ENCODE measurements around the gene PRKAR1A. TPM values are rescaled to one million over a fixed set of nuclear protein-coding genes. Genes with fewer than 3 reads are reported as not detected.
A peak's percentile ranks its signal among the peaks of the same experiment; 100 is the strongest.

The PRKAR1A gene
- total RNA-seq, 1 experiment from 2014 or later, result 158 TPM

DNA sequence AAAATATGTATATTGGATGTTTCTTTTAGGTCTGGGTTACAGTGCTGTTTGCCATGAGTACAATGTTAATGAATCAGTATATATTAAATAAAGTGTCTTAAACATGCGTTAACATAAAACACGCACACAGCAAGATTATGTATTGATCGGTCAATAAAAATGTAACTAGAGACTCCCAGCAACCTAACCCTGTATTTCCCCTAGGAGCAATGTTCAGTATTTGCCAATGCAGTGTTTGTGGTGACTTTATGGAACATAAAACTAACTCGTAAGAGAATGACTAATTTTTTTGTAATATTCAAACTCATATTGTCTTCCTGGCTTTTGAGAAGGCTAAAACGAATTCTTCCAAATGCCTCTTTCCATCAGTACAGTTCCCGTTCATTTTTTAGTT, 22.5 kb downstream of the PRKAR1A start (continued):
- TF ChIP-seq, protein P1, sequence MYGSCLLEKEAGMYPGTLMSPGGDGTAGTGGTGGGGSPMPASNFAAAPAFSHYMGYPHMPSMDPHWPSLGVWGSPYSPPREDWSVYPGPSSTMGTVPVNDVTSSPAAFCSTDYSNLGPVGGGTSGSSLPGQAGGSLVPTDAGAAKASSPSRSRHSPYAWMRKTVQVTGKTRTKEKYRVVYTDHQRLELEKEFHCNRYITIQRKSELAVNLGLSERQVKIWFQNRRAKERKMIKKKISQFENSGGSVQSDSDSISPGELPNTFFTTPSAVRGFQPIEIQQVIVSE (CRISPR knock-in tag; IDR thresholded peaks at IDR 0.05; ENCODE audit: borderline replicate concordance), result no peak
- no peak for TF ChIP-seq SP1 (CRISPR knock-in tag; conservative IDR thresholded peaks at IDR 0.05)
- TF ChIP-seq, protein P2, sequence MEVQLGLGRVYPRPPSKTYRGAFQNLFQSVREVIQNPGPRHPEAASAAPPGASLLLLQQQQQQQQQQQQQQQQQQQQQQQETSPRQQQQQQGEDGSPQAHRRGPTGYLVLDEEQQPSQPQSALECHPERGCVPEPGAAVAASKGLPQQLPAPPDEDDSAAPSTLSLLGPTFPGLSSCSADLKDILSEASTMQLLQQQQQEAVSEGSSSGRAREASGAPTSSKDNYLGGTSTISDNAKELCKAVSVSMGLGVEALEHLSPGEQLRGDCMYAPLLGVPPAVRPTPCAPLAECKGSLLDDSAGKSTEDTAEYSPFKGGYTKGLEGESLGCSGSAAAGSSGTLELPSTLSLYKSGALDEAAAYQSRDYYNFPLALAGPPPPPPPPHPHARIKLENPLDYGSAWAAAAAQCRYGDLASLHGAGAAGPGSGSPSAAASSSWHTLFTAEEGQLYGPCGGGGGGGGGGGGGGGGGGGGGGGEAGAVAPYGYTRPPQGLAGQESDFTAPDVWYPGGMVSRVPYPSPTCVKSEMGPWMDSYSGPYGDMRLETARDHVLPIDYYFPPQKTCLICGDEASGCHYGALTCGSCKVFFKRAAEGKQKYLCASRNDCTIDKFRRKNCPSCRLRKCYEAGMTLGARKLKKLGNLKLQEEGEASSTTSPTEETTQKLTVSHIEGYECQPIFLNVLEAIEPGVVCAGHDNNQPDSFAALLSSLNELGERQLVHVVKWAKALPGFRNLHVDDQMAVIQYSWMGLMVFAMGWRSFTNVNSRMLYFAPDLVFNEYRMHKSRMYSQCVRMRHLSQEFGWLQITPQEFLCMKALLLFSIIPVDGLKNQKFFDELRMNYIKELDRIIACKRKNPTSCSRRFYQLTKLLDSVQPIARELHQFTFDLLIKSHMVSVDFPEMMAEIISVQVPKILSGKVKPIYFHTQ (CRISPR knock-in tag; IDR thresholded peaks at IDR 0.05), result no peak

DNA sequence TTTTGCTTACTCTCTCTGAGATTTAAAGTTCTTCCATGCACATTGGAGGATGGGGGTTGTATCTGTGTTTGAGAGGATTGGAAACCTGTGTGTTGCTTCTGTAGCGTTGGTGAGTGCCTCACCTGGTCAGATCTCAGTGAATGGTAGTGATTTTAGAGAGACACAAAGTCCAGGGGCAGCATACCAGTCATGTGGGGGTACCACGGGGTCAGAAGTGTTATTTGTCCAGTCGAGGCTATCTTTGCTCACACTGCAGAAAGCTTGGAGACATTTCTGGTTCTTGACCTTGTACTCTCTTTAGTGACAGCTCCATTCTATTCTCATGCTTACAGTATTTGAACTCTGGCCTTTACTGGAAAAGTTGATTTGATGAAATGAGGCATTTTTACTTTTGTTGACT, 23.7 kb downstream of the PRKAR1A start:
- TF ChIP-seq MYBL2 (CRISPR knock-in tag; IDR thresholded peaks at IDR 0.05), result no peak
- TF ChIP-seq, protein P3, sequence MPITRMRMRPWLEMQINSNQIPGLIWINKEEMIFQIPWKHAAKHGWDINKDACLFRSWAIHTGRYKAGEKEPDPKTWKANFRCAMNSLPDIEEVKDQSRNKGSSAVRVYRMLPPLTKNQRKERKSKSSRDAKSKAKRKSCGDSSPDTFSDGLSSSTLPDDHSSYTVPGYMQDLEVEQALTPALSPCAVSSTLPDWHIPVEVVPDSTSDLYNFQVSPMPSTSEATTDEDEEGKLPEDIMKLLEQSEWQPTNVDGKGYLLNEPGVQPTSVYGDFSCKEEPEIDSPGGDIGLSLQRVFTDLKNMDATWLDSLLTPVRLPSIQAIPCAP (CRISPR knock-in tag; IDR thresholded peaks at IDR 0.05), result no peak
- no peak for TF ChIP-seq ZNF423 (CRISPR knock-in tag; IDR thresholded peaks at IDR 0.05)

DNA sequence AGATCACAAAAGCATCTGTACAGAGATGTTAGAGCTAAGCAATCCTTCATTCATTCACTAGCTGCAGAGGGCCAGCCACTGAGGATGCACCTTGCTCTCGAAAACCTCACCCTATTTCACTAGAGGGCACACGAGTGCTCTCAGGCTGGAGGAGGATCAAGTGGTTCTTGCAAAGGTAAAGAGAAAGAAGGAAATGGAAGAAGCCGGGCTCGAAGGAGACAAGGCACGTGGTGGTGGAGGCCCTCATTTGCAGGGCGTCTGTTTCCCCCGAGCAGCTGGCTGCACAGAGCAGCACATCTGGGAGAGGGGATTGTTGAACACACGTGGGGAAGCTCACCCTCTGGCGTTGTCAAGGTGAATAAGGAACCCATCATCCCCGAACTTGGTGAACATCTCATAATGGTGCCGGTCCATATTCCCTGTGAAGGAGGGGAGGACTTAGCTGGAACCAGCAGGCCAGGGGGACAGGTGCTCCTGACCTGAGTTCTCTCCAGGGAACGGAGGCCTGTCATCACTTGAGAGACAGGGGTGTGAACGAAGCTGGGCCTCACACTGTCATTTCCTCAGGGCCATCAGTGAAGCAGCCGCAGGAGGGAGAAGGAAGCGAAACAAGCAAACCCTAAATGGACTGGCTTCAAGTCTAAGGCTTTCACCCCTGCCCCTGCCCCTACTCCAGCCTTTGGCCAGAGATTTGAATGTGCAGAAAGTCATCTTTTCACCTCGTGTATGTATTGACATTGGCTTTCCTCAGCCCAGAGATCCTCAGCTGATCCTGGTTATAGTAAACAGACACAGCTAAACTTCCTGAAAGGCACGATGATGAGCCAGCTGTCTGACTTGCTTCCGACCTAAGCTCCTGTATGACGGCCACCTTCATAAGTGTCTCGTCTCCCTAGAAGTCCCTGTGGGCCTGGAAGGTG, 27.6 kb downstream of the PRKAR1A start:
- ChIA-PET CTCF (interaction anchor here (1.0 to 1.7 kb wide), 4 partner anchors 33 to 74 kb away, joined by 3 to 19 read pairs (median 4); no protein-coding TSS in a partner anchor), POLR2A (no interaction called here)
- Mint-ChIP-seq H3K4me1 (no peaks in the 10 kb centered on the region), H3K36me3 (peaks cover 35% of the 10 kb centered on the region), H3K4me3 (no peak overlapping the region), H3K27ac (no peak overlapping the region), H3K9me3 (no peaks in the 10 kb centered on the region), H3K27me3 (ENCODE audit: low read depth) (no peaks in the 10 kb centered on the region)
- DNase-seq (ENCODE audit: low spot score), result no peak
- ATAC-seq, result peak; percentile 81
- TF ChIP-seq, protein P4, sequence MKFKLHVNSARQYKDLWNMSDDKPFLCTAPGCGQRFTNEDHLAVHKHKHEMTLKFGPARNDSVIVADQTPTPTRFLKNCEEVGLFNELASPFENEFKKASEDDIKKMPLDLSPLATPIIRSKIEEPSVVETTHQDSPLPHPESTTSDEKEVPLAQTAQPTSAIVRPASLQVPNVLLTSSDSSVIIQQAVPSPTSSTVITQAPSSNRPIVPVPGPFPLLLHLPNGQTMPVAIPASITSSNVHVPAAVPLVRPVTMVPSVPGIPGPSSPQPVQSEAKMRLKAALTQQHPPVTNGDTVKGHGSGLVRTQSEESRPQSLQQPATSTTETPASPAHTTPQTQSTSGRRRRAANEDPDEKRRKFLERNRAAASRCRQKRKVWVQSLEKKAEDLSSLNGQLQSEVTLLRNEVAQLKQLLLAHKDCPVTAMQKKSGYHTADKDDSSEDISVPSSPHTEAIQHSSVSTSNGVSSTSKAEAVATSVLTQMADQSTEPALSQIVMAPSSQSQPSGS (CRISPR knock-in tag; IDR thresholded peaks at IDR 0.05; ENCODE audit: borderline replicate concordance, low read depth), result no peak
- TF ChIP-seq, protein P5, sequence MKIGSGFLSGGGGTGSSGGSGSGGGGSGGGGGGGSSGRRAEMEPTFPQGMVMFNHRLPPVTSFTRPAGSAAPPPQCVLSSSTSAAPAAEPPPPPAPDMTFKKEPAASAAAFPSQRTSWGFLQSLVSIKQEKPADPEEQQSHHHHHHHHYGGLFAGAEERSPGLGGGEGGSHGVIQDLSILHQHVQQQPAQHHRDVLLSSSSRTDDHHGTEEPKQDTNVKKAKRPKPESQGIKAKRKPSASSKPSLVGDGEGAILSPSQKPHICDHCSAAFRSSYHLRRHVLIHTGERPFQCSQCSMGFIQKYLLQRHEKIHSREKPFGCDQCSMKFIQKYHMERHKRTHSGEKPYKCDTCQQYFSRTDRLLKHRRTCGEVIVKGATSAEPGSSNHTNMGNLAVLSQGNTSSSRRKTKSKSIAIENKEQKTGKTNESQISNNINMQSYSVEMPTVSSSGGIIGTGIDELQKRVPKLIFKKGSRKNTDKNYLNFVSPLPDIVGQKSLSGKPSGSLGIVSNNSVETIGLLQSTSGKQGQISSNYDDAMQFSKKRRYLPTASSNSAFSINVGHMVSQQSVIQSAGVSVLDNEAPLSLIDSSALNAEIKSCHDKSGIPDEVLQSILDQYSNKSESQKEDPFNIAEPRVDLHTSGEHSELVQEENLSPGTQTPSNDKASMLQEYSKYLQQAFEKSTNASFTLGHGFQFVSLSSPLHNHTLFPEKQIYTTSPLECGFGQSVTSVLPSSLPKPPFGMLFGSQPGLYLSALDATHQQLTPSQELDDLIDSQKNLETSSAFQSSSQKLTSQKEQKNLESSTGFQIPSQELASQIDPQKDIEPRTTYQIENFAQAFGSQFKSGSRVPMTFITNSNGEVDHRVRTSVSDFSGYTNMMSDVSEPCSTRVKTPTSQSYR (CRISPR knock-in tag; IDR thresholded peaks at IDR 0.05), result no peak
- TF ChIP-seq PRRX2 (CRISPR knock-in tag; IDR thresholded peaks at IDR 0.05) (no peak), ELF4 (CRISPR knock-in tag; IDR thresholded peaks at IDR 0.05; ENCODE audit: low read depth) (no peak), TEAD4 (CRISPR knock-in tag; IDR thresholded peaks at IDR 0.05) (no peak), RELA (CRISPR knock-in tag; IDR thresholded peaks at IDR 0.05; ENCODE audit: borderline replicate concordance) (no peak), ZNF138 (CRISPR knock-in tag; conservative IDR thresholded peaks at IDR 0.05) (no peak), GRHL2 (CRISPR knock-in tag; IDR thresholded peaks at IDR 0.05; ENCODE audit: insufficient replicate concordance, severe bottlenecking) (no peak)
- TF ChIP-seq, protein P6, sequence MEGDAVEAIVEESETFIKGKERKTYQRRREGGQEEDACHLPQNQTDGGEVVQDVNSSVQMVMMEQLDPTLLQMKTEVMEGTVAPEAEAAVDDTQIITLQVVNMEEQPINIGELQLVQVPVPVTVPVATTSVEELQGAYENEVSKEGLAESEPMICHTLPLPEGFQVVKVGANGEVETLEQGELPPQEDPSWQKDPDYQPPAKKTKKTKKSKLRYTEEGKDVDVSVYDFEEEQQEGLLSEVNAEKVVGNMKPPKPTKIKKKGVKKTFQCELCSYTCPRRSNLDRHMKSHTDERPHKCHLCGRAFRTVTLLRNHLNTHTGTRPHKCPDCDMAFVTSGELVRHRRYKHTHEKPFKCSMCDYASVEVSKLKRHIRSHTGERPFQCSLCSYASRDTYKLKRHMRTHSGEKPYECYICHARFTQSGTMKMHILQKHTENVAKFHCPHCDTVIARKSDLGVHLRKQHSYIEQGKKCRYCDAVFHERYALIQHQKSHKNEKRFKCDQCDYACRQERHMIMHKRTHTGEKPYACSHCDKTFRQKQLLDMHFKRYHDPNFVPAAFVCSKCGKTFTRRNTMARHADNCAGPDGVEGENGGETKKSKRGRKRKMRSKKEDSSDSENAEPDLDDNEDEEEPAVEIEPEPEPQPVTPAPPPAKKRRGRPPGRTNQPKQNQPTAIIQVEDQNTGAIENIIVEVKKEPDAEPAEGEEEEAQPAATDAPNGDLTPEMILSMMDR (IDR thresholded peaks at IDR 0.05), result no peak
- TF ChIP-seq, protein P7, sequence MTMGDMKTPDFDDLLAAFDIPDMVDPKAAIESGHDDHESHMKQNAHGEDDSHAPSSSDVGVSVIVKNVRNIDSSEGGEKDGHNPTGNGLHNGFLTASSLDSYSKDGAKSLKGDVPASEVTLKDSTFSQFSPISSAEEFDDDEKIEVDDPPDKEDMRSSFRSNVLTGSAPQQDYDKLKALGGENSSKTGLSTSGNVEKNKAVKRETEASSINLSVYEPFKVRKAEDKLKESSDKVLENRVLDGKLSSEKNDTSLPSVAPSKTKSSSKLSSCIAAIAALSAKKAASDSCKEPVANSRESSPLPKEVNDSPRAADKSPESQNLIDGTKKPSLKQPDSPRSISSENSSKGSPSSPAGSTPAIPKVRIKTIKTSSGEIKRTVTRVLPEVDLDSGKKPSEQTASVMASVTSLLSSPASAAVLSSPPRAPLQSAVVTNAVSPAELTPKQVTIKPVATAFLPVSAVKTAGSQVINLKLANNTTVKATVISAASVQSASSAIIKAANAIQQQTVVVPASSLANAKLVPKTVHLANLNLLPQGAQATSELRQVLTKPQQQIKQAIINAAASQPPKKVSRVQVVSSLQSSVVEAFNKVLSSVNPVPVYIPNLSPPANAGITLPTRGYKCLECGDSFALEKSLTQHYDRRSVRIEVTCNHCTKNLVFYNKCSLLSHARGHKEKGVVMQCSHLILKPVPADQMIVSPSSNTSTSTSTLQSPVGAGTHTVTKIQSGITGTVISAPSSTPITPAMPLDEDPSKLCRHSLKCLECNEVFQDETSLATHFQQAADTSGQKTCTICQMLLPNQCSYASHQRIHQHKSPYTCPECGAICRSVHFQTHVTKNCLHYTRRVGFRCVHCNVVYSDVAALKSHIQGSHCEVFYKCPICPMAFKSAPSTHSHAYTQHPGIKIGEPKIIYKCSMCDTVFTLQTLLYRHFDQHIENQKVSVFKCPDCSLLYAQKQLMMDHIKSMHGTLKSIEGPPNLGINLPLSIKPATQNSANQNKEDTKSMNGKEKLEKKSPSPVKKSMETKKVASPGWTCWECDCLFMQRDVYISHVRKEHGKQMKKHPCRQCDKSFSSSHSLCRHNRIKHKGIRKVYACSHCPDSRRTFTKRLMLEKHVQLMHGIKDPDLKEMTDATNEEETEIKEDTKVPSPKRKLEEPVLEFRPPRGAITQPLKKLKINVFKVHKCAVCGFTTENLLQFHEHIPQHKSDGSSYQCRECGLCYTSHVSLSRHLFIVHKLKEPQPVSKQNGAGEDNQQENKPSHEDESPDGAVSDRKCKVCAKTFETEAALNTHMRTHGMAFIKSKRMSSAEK (CRISPR knock-in tag; IDR thresholded peaks at IDR 0.05; ENCODE audit: borderline replicate concordance), result no peak

More for the DNA sequence above, 23.7 kb downstream of the PRKAR1A start:
- H3K36me3 Mint-ChIP-seq, result peaks cover 44% of the 10 kb centered on the region
- no peak overlapping the region for H3K4me3 Mint-ChIP-seq
- POLR2A ChIA-PET, result no interaction called here
- CTCF ChIA-PET, result no interaction called here
- no peak overlapping the region for H3K27ac Mint-ChIP-seq
- H3K4me1 Mint-ChIP-seq, result no peaks in the 10 kb centered on the region
- DNase-seq (ENCODE audit: low spot score), result no peak
- no peak for ATAC-seq
- no peaks in the 10 kb centered on the region for H3K27me3 Mint-ChIP-seq (ENCODE audit: low read depth)
- H3K9me3 Mint-ChIP-seq, result no peaks in the 10 kb centered on the region

All from WTC11 (cell line).